ENCODE measurements around the gene JAZF1. TPM values are rescaled to one million over a fixed set of nuclear protein-coding genes. Genes with fewer than 3 reads are reported as not detected.

The JAZF1 gene
- total and polyA plus RNA-seq, 2 of the 8 experiments (the other 6 are each of a cell fraction or from before 2014, with no cell fraction given) = 2.6 to 21.8 TPM

- TF ChIP-seq SP1 (IDR thresholded peaks at IDR 0.05; ENCODE audit: low read depth, low read length) (no peak), JUND (IDR thresholded peaks at IDR 0.05; ENCODE audit: low read length) (no peak), RXRA (IDR thresholded peaks at IDR 0.05; ENCODE audit: insufficient read depth, low read depth, low read length) (no peak), CTCF (IDR thresholded peaks at IDR 0.05; ENCODE audit: control extremely low read depth in 1 of 3, insufficient read depth in 1 of 3, low read depth in 1 of 3, low read length in 3 of 3) (no peak), KDM1A (IDR thresholded peaks at IDR 0.05; ENCODE audit: borderline replicate concordance, low read length) (no peak), YY1 (IDR thresholded peaks at IDR 0.05; ENCODE audit: low read depth, low read length) (no peak)
Measured at GRCh38 chr7:28013441-28013840, 167.2 kb downstream of the JAZF1 start (continued).

All from H1 (cell line).